Trophoblast cell (in vitro differentiated cells and primary cell): ENCODE results near the gene NRL.
"Not testable (repeated sequence)": the region's sequence is repeated elsewhere in the genome, so short reads cannot be mapped to it uniquely, and the experiment has no call there.

Experiments
- DNase-seq, 2 donors: peaks; one replicate each; pipeline ENCODE4 v3.0.0-alpha.2; 2016
- H2AFZ ChIP-seq: 2 replicates; pipeline ENCODE4 v1.6.1; 2013; ENCODE audit warnings: low read length, moderate library complexity, mild to moderate bottlenecking; ENCODE audit not compliant: insufficient read depth, poor library complexity
- H2AK5ac ChIP-seq: 2 replicates; pipeline ENCODE4 v1.6.1; 2013; ENCODE audit warnings: mild to moderate bottlenecking, low read length
- H2BK120ac ChIP-seq: 2 replicates; pipeline ENCODE4 v1.6.1; 2013; ENCODE audit warnings: low read length, mild to moderate bottlenecking, moderate library complexity; ENCODE audit not compliant: insufficient read depth, poor library complexity
- H2BK12ac ChIP-seq: 2 replicates; pipeline ENCODE4 v1.6.1; 2013; ENCODE audit warnings: mild to moderate bottlenecking, low read length, moderate library complexity
- H2BK5ac ChIP-seq: 2 replicates; pipeline ENCODE4 v1.6.1; 2013; ENCODE audit warnings: low read length, low read depth, moderate library complexity, mild to moderate bottlenecking; ENCODE audit not compliant: poor library complexity
- H3K14ac ChIP-seq: 2 replicates; pipeline ENCODE4 v1.6.1; 2013; ENCODE audit warnings: mild to moderate bottlenecking, low read length
- H3K18ac ChIP-seq: 2 replicates; pipeline ENCODE4 v1.6.1; 2013; ENCODE audit warnings: mild to moderate bottlenecking, low read length
- H3K23ac ChIP-seq: 2 replicates; pipeline ENCODE4 v1.6.1; 2013; ENCODE audit warnings: low read length
- H3K27ac ChIP-seq: 2 replicates; pipeline ENCODE4 v1.5.1; 2013; ENCODE audit warnings: low read depth, mild to moderate bottlenecking, inconsistent platforms, low read length, moderate library complexity
- H3K27me3 ChIP-seq: 2 replicates; pipeline ENCODE4 v1.6.1; 2013; ENCODE audit warnings: inconsistent platforms, mild to moderate bottlenecking, low read length, moderate library complexity; ENCODE audit not compliant: insufficient read depth
- H3K36me3 ChIP-seq, 2 experiments: 1 replicate in 1 of 2; 2 replicates in 1 of 2; pipeline ENCODE4 v1.6.1; 2013; ENCODE audit warnings: low read length in 2 of 2, mild to moderate bottlenecking in 2 of 2, moderate library complexity in 1 of 2; ENCODE audit not compliant: insufficient read depth in 2 of 2, control insufficient read depth in 1 of 2
- H3K4ac ChIP-seq: 2 replicates; pipeline ENCODE4 v1.6.1; 2013; ENCODE audit warnings: low read depth, mild to moderate bottlenecking, low read length, moderate library complexity
- H3K4me1 ChIP-seq, 2 experiments: 1 replicate in 1 of 2; 2 replicates in 1 of 2; pipeline ENCODE4 v1.6.1; 2013; ENCODE audit warnings: low read length in 2 of 2, mild to moderate bottlenecking in 2 of 2, moderate library complexity in 1 of 2; ENCODE audit not compliant: insufficient read depth in 2 of 2, control insufficient read depth in 1 of 2
- H3K4me2 ChIP-seq: 2 replicates; pipeline ENCODE4 v1.6.1; 2013; ENCODE audit warnings: inconsistent platforms, mild to moderate bottlenecking, low read length, moderate library complexity
- H3K4me3 ChIP-seq: 2 replicates; pipeline ENCODE4 v1.5.1; 2013; ENCODE audit warnings: mild to moderate bottlenecking, low read depth, low read length, inconsistent platforms
- H3K79me1 ChIP-seq: one replicate; pipeline ENCODE4 v1.6.1; 2013; ENCODE audit warnings: low read length
- H3K79me2 ChIP-seq: 2 replicates; pipeline ENCODE4 v1.6.1; 2013; ENCODE audit warnings: low read length, mild to moderate bottlenecking; ENCODE audit not compliant: control insufficient read depth, insufficient read depth, poor library complexity
- H3K9ac ChIP-seq: 2 replicates; pipeline ENCODE4 v1.6.1; 2013; ENCODE audit warnings: mild to moderate bottlenecking, low read length
- H3K9me3 ChIP-seq: 2 replicates; pipeline ENCODE4 v1.6.1; 2013; ENCODE audit warnings: low read depth, mild to moderate bottlenecking, control low read depth, inconsistent platforms, low read length; ENCODE audit not compliant: insufficient read depth
- H4K12ac ChIP-seq: 2 replicates; pipeline ENCODE4 v1.6.1; 2013; ENCODE audit warnings: low read depth, mild to moderate bottlenecking, low read length, moderate library complexity
- H4K8ac ChIP-seq: 2 replicates; pipeline ENCODE4 v1.6.1; 2013; ENCODE audit warnings: low read depth, mild to moderate bottlenecking, low read length, moderate library complexity
- H4K91ac ChIP-seq: one replicate; pipeline ENCODE4 v1.6.1; 2013; ENCODE audit warnings: low read depth, mild to moderate bottlenecking, low read length, moderate library complexity
- WGBS: extraction: QIAGEN DNeasy Blood & Tissue Kit; methylation state at CpG from one replicate; pipeline ENCODE4 v1.1.7; 2013; ENCODE audit warnings: missing lambda C conversion rate; ENCODE audit not compliant: insufficient read length, insufficient coverage; ENCODE audit errors: extremely low coverage; 5-methylcytosine and 5-hydroxymethylcytosine counted together

NRL gene

DNA sequence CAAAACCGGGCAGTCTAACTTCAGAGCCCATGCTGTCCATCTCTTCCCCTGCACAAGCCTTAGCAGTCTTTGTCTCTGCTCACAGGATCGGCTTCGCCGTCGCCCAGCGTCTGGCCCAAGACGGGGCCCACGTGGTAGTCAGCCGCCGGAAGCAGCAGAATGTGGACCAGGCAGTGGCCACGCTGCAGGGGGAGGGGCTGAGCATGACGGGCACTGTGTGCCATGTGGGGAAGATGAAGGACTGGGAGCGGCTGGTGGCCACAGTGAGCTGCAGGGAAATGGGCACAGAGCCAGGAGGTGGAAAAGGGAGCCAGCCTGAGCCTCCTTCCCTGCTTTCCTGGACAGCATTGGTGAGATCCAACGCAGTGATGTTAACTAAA is 77.1 kb downstream of the NRL start:
- no peak overlapping the region for H3K4me2 ChIP-seq
- H4K91ac ChIP-seq = no peak overlapping the region
- H3K79me1 ChIP-seq = peaks cover 5% of the 10 kb centered on the region
- H2AK5ac ChIP-seq = no peak overlapping the region
- no peak overlapping the region for H2AFZ ChIP-seq
- no peak overlapping the region for H4K8ac ChIP-seq
- peaks cover 4% of the 10 kb centered on the region for H3K79me2 ChIP-seq
- H3K4me1 ChIP-seq = no peaks in the 10 kb centered on the region
- H3K4ac ChIP-seq = no peak overlapping the region
- H3K23ac ChIP-seq = no peak overlapping the region
- no CpG with 5 or more reads among the region's 14 CpGs for WGBS
- no peak overlapping the region for H3K9ac ChIP-seq
- peaks cover 7% of the 10 kb centered on the region for H3K9me3 ChIP-seq
- H3K14ac ChIP-seq = no peak overlapping the region
- H2BK120ac ChIP-seq = no peak overlapping the region
- H3K18ac ChIP-seq = no peak overlapping the region
- H3K4me3 ChIP-seq = no peak overlapping the region
- no peak overlapping the region for H2BK12ac ChIP-seq
- H3K27me3 ChIP-seq = no peaks in the 10 kb centered on the region
- no peak overlapping the region for H3K27ac ChIP-seq
- no peaks in the 10 kb centered on the region for H3K36me3 ChIP-seq
- no peak for DNase-seq
- H4K12ac ChIP-seq = no peak overlapping the region
- H2BK5ac ChIP-seq = no peak overlapping the region

DNA sequence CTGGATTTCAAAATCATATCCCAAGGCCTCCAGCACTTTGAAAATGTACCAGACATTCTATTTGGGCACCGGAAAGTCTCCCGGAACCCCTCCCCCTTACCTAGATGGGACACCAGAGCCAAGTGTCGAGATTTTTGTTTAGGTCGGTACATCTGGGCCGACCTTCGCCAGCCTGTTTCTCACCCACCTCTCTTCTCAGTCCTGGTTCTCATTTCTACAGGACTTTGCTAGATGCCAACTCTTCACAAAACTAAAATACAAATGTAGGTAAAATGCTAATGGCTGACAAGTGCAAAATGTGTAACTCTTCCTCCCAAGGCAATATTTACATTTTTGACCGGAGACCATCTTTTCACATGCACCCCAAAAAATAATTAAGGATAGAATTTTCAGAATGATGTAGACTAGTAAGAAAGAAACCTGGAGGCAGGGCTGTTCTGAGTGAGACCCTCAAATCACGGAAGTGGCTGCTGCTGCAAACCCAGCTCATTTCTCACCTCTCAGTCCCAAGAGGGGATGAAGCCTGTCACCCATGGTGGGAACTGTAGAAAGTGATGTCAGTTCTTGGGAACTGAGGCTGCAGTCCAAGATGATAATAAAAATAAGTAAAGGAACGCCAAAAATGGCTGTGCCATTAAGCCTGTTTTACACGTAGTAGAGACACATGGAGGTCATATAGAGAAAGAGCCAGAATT is 77.6 kb downstream of the NRL start:
- H3K4me2 ChIP-seq = peak overlapping the region; percentile 64
- H3K4me3 ChIP-seq, H3K23ac ChIP-seq, H4K12ac ChIP-seq, H3K4ac ChIP-seq, H2BK5ac ChIP-seq, H2AFZ ChIP-seq, H3K4me1 ChIP-seq, H3K36me3 ChIP-seq, H3K27me3 ChIP-seq, H4K91ac ChIP-seq, H3K18ac ChIP-seq, H2BK120ac ChIP-seq, H2BK12ac ChIP-seq, H3K14ac ChIP-seq, H4K8ac ChIP-seq, H3K9ac ChIP-seq, H3K79me2 ChIP-seq, H3K9me3 ChIP-seq, H3K27ac ChIP-seq, DNase-seq, H2AK5ac ChIP-seq, H3K79me1 ChIP-seq: not testable (repeated sequence)
- WGBS = no CpG with 5 or more reads among the region's 10 CpGs

DNA sequence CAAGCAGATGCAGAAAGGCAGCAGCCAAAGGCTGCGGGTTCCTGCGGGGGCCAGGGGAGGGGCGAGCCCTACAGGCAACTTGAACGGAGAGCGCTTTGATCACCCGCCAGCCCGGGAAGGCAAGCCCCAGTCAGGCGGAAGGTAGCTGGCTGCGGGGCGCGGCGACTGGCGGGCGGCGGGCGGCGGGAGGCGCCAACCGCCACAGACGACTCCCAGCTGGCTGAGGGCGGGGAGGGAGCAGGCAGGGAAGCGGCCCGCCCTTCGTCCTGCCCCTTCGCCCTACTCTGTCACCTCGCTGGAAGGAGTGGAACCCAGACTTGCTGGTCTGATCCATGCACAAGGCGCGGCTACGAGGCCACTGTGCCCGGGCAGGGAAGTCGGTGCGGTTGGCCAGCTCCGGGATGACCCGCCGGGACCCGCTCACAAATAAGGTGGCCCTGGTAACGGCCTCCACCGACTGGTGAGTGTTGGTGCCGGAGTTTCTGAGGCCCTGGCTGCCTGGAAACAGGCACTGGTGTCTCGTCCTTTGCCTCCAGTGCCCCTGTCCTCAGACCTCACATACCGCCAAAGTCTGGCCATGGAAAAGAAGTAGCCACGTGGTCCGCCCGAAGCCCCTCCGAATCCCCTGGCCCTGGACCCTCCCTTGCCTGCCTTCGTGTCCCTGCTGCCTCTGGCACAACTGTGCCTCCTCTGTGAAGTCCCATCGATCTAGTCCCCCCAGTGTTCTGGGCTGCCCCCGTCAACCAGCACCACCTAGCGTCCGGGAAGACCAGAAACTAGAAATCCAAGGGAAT is 78.4 kb downstream of the NRL start:
- no peaks in the 10 kb centered on the region for H3K4me1 ChIP-seq
- peak overlapping the region; percentile 72 for H3K18ac ChIP-seq
- no peak overlapping the region for H2BK120ac ChIP-seq
- peak overlapping the region; percentile 64 for H2AFZ ChIP-seq
- H3K79me1 ChIP-seq = peaks cover 5% of the 10 kb centered on the region
- no peak overlapping the region for H2AK5ac ChIP-seq
- peak overlapping the region; percentile 55 for H4K12ac ChIP-seq
- no peak overlapping the region for H2BK5ac ChIP-seq
- H3K9me3 ChIP-seq = peaks cover 8% of the 10 kb centered on the region
- H3K27me3 ChIP-seq = no peaks in the 10 kb centered on the region
- peak overlapping the region; percentile 64 for H3K4me2 ChIP-seq
- H3K9ac ChIP-seq = no peak overlapping the region
- DNase-seq = peak; percentile 67 to 73
- H3K23ac ChIP-seq = no peak overlapping the region
- peaks cover 4% of the 10 kb centered on the region for H3K79me2 ChIP-seq
- peak overlapping the region; percentile 64 for H4K8ac ChIP-seq
- H3K4ac ChIP-seq = no peak overlapping the region
- H3K36me3 ChIP-seq = no peaks in the 10 kb centered on the region
- no peak overlapping the region for H3K27ac ChIP-seq
- peak overlapping the region; percentile 70 for H3K4me3 ChIP-seq
- H4K91ac ChIP-seq = peak overlapping the region; percentile 52
- WGBS = no CpG with 5 or more reads among the region's 50 CpGs
- peak overlapping the region; percentile 41 for H3K14ac ChIP-seq
- no peak overlapping the region for H2BK12ac ChIP-seq

DNA sequence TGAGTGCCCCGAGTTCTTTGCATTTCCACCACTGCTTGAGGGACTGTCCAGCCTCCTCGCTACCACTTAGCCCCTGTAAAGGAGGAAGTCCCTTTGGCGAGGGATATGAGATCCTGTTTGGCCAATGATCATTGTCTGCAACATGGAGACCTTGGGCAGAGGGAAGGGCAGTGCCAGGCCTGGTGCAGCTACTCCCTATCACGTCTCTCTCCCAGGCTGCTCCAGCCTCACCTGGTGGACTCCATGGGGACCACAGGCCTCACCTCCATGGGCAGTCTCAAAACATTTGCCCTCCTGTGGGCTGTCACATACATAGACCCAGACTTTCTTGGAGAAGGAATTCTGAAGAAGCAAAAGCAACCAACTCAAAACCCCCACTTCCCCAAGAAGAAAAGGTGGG is 79.0 kb downstream of the NRL start:
- Histone ChIP-seq H3K4me2 (peak overlapping the region; percentile 64), H3K4me3 (peak overlapping the region; percentile 70), H2AFZ (peak overlapping the region; percentile 64)
- not testable (repeated sequence) for H3K18ac ChIP-seq, H3K79me1 ChIP-seq, H2AK5ac ChIP-seq, H3K9me3 ChIP-seq, H3K4me1 ChIP-seq, H2BK5ac ChIP-seq, H3K9ac ChIP-seq, H3K27me3 ChIP-seq, H3K23ac ChIP-seq, H2BK120ac ChIP-seq, H3K27ac ChIP-seq, H3K4ac ChIP-seq, H4K8ac ChIP-seq, H3K79me2 ChIP-seq, DNase-seq, H4K12ac ChIP-seq, H2BK12ac ChIP-seq, H3K36me3 ChIP-seq, H4K91ac ChIP-seq, H3K14ac ChIP-seq
- no CpG with 5 or more reads among the region's 4 CpGs for WGBS
